Right renal pelvis (tissue), 4 donors: ENCODE measurements around the gene USP35. TPM values are rescaled to one million over a fixed set of nuclear protein-coding genes. Genes with fewer than 3 reads are reported as not detected.
A peak's percentile ranks its signal among the peaks of the same experiment; 100 is the strongest.
"Not testable (repeated sequence)": the region's sequence is repeated elsewhere in the genome, so short reads cannot be mapped to it uniquely, and the experiment has no call there.

Experiments used
- DNase-seq, 4 donors: peaks; one replicate each; pipeline ENCODE4 v3.0.0-alpha.2; 2013; ENCODE audit warnings: low read depth in 4 of 4, low spot score in 3 of 4, missing footprints in 1 of 4
- polyA plus RNA-seq, 4 donors: library from polyadenylated mRNA; unstranded; fragments of 120-200 nt; gene quantifications; one replicate each; pipeline ENCODE4 v1.2.1, GENCODE V29; 2013; ENCODE audit not compliant: insufficient read length in 4 of 4

The USP35 gene
- polyA plus RNA-seq, 4 donors = 4.6 to 6.7 (median 5.4) TPM

- peak; percentile 39 to 60 (median 52) for DNase-seq
Observed at GRCh38 chr11:78228467-78228866, 39.7 kb downstream of the USP35 start.

GRCh38 chr11:78229106-78229505, 40.4 kb downstream of the USP35 start:
- no peak for DNase-seq

GRCh38 chr11:78230161-78230877, 41.6 kb downstream of the USP35 start:
- DNase-seq = no peak

- DNase-seq = no peak
Observed at GRCh38 chr11:78231962-78232501, 43.3 kb downstream of the USP35 start.

- DNase-seq = not testable (repeated sequence)
Observed at GRCh38 chr11:78233046-78233445, 44.3 kb downstream of the USP35 start.

GRCh38 chr11:78234006-78234405, 45.3 kb downstream of the USP35 start:
- DNase-seq = no peak

GRCh38 chr11:78237293-78238046, 48.8 kb downstream of the USP35 start:
- DNase-seq = no peak

GRCh38 chr11:78239781-78240180, 51.1 kb downstream of the USP35 start:
- no peak for DNase-seq

- DNase-seq = no peak
Observed at GRCh38 chr11:78241475-78241874, 52.8 kb downstream of the USP35 start.

- no peak for DNase-seq
Observed at GRCh38 chr11:78244080-78244479, 55.4 kb downstream of the USP35 start.

- DNase-seq = no peak
Observed at GRCh38 chr11:78244546-78245255, 56.0 kb downstream of the USP35 start.

- no peak for DNase-seq
Observed at GRCh38 chr11:78248191-78248590, 59.5 kb downstream of the USP35 start.

- DNase-seq = no peak
Observed at GRCh38 chr11:78248903-78249302, 60.2 kb downstream of the USP35 start.

GRCh38 chr11:78250099-78250498, 61.4 kb downstream of the USP35 start:
- DNase-seq = no peak

- DNase-seq = no peak
Observed at GRCh38 chr11:78251083-78251775, 62.5 kb downstream of the USP35 start.

- DNase-seq = no peak
Observed at GRCh38 chr11:78253797-78254196, 65.1 kb downstream of the USP35 start.

- DNase-seq = no peak
Observed at GRCh38 chr11:78254268-78254667, 65.5 kb downstream of the USP35 start.

GRCh38 chr11:78255919-78256318, 67.2 kb downstream of the USP35 start:
- DNase-seq = no peak

- no peak for DNase-seq
Observed at GRCh38 chr11:78256962-78257361, 68.2 kb downstream of the USP35 start.

- no peak for DNase-seq
Observed at GRCh38 chr11:78257654-78258053, 68.9 kb downstream of the USP35 start.
